Measurements from ENCODE around the gene GOLGA6L25. TPM values are rescaled to one million over a fixed set of nuclear protein-coding genes. Genes with fewer than 3 reads are reported as not detected.
"Not testable (repeated sequence)": the region's sequence is repeated elsewhere in the genome, so short reads cannot be mapped to it uniquely, and the experiment has no call there.

The GOLGA6L25 gene, protein sequence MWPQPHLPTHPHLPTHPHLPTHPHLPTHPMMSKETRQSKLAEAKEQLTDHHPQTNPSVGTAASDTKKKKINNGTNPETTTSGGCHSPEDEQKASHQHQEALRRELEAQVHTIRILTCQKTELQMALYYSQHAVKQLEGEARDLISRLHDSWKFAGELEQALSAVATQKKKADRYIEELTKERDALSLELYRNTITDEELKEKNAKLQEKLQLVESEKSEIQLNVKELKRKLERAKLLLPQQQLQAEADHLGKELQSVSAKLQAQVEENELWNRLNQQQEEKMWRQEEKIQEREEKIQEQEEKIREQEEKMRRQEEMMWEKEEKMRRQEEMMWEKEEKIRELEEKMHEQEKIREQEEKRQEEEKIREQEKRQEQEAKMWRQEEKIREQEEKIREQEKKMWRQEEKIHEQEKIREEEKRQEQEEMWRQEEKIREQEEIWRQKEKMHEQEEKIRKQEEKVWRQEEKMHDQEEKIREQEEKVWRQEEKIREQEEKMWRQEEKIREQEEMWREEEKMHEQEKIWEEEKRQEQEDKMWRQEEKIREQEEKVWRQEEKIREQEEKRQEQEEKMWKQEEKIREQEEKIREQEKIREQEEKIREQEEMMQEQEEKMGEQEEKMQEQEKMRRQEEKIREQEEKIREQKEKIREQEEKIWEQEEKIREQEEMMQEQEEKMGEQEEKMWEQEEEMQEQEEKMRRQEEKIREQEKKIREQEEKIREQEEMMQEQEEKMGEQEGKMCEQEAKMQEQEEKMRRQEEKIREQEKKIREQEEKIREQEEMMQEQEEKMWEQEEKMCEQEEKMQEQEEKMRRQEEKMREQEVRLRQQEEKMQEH
- not detected for total RNA-seq

DNA sequence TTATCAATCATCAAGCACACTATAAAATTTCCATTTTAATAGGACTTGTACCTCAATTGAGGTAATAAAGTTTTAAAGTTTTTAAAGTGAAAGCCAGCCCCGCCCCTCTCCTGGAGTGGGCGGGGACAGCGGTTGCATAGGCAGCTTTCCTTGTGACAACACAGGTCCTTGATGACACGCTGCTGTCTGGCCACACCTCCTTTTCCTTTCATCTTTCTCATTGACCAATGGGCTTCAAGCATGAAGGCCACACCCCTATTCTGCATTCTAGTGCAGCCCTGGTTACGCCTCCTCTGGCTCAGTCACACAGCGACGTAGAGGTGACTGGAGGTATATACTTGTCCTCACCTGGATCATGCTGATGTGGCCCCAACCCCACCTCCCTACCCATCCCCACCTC is at the start of gene GOLGA6L25:
GOLGA6L25 (plus strand) TSS at position 301 of the 400 bp plus-strand sequence; CDS start at position 362, 61 bp downstream.
- DNase-seq (ENCODE audit: low spot score) = not testable (repeated sequence)

DNA sequence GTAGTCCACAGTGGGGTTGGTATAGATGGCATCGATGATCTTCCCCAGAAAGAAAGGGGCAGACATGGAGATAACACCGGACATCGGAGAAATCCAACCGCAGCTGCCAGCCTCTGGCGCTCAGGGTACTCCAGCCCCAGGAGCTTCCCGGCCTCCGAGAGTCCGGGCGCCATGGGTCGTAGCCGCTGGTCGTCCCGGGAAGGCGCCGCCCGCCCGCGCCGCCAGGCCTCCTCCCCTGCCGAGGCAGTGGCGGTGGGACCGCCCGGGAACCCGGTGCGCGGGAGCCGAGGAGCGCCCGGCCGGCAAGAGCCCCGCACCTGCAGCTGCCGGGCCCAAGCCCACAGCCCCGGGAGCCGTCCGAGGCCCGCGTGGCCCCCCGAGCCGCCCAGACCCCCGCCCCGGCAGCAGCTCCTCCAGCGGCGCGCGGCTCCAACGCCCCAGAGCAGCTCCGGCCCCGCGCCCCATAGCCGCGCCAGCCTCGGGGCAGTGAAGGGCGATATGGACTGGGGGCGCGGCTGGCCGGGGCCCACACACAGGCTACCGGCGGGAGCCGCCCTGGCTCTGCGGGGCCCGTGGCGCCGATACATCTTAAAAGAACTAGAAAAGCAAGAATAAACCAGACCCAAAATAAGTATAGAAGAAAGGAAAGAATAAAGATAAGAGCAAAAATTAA is 45.0 kb upstream of the GOLGA6L25 start:
- DNase-seq (ENCODE audit: low spot score) = not testable (repeated sequence)

DNA sequence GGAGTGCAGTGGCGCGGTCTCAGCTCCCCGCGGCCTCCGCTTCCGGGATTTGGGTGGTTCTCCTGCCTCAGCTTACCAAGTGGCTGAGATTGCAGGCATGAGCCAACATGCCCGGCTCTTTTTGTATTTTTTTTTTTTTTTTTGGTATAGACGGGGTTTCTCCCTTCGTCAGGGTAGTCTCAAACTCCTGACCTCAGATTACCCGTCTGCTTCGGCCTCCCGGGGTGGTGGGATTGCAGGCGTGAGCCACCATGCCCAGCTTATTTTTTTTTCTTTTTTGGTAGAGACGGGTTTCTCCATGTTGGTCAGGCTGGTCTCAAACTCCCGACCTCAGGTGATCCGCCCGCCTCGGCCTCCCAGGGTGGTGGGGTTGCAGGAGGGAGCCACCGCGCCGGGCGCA is 39.2 kb upstream of the GOLGA6L25 start:
- DNase-seq (ENCODE audit: low spot score) = not testable (repeated sequence)

DNA sequence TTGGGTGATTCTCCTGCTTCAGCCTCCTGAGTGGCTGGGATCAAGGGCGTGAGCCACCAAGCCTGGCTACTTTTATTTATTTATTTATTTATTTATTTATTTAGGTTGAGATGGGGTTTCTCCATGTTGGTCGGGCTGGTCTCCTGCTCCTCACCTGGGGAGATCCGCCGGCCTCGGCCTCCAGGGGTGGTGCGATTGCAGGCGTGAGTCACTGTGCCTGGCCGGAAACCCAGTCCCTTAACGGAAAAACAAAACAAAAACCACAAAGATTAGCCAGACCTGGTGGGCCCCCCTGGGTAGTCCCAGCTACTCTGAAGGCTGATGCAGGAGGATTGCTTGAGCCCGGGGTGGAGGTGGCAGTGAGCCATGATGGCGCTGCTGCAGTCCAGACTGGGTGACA is 38.2 kb upstream of the GOLGA6L25 start:
- not testable (repeated sequence) for DNase-seq (ENCODE audit: low spot score)

DNA sequence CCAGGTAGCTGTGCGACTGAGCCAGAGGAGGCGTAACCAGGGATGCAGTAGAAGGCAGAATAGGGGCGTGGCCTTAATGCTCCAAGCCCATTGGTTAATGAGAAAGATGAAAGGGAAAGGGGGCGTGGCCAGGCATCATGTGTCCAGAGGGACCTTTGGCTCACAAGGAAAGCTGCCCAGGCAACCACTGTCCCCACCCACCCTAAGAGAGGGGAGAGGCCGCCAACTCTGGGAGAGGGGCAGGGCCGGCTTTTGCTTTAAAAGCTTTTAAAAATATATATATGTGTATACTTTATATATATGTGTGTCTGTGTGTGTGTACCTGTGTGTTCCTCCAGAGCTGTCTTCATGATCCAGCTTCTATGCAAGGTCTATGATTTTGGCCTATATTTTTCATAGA is 20.4 kb upstream of the GOLGA6L25 start, which contains the start of gene GOLGA8G:
GOLGA8G (minus strand) TSS at position 18 of the 400 bp plus-strand sequence. CDS start 62 bp downstream, outside the sequence.
- DNase-seq (ENCODE audit: low spot score) = not testable (repeated sequence)

DNA sequence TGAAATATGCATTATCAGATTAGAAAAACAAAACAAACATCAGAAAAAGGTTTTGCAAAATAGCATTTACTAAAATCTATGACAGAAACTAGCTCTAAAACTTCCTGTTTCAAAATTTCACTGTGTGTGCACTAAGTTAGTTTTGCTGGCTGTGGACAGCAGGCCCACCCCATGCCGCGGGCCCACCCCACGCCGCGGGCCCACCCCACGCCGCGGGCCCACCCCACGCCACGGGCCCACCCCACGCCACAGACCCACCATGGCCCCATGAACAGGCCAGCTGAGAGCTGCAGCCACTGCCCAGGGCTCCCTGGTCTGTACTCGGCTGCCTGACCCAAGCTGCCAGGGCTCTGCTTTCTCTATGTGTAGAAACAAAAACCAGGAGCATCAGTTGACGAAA is 20.0 kb downstream of the GOLGA6L25 start:
- DNase-seq (ENCODE audit: low spot score) = not testable (repeated sequence)

DNA sequence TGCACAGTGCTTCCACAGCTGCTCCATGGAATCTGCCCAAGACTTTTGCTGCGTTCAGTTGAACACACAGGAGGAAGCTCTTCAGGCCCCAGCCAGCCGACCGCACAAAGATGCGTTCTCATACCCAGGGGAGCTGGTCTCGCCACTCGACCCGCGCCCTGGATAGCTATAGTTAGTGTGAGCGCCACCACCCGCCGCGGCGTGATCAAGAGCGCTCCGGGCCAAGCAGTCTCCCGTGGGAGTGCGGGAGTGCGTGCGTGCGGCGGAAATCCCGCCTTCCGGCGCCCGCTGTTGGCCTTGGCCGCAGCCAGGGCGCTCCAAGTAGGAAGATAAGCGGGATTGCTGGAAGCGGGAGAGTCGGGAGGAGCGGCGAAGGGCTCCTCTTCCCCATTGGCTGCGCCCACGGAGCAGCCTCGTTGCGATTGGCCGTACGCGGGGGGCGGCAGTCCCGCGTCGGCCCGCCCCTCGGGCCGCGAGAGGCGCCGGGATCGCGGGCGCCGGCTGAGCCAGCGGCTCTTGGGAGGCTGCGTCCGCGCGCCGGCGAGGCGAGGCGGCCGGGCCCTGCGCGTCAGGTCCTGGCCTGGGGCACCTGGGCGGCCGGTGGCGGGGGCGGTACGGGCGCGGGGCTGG is 35.7 kb downstream of the GOLGA6L25 start:
- DNase-seq (ENCODE audit: low spot score) = not testable (repeated sequence)

DNA sequence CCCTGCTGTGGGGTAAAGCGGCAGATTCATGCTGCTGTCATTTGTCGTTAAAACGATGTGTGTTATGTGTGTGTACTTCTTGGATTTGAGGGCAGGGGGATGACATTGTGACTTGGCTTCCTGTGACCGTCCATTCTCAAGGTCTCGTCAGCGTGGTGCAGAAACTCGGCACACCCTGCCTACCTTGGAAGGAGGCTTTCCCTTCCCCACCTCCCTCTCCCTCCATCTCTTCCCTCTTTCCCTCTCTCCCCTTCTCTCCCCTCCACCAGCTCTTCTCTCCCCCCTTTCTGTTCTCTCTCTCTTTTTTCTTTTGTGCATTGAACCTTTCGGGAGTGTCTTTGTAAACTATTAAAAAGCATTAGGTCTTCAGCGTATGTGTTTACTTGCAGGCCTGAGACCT is 36.4 kb downstream of the GOLGA6L25 start:
- DNase-seq (ENCODE audit: low spot score) = not testable (repeated sequence)

DNA sequence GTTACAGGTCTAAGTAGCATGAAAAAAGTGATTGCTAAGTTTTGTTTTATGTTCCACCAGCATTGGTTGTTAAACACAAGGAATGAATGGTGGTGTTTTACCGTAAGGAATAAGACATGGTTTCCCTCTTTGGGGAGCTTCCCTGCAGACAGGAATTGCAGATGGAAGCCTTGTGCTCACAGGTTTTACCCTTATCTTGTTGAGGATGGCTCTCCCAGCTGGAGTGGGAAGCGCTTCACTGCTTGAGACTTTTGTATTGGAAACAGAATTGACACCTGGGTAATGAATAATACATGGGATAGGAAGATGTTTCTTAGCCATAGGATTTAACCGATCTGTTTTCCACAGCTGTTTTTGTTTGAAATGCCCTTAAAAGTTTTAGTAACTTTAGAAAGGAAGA is 39.0 kb downstream of the GOLGA6L25 start:
- DNase-seq (ENCODE audit: low spot score) = not testable (repeated sequence)

DNA sequence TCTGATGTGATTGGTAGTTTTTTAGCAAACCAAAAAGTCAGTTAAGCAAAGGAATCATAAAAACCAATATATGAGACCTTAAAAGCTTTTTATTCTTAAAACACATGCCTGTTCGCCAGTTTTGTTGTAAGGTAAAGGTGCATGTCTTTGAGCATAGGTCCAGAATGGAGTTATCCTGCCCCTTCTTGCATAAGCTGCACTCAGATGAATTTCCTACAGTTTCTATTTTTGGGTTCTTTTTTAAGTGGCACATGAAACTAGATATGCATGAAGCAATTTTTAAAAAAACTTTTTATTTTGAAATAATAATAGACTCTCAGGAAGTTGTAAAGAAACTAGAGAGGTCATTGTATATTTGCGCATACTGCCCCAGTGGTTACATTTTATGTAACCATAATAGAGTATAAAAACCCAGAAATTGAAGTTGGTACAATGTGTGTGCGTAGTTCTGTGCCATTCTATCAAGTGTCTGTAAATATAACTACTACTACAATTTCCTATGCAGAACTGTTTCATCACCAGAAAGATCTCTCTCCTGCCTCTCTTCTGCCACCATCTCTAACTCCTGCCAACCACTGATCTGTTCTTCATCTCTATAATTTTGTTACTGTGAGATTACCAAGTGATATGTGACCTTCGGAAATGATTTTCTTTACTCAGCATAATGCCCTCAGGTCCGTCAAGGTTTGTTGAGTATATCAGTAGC is 40.2 kb downstream of the GOLGA6L25 start:
- DNase-seq (ENCODE audit: low spot score) = not testable (repeated sequence)

DNA sequence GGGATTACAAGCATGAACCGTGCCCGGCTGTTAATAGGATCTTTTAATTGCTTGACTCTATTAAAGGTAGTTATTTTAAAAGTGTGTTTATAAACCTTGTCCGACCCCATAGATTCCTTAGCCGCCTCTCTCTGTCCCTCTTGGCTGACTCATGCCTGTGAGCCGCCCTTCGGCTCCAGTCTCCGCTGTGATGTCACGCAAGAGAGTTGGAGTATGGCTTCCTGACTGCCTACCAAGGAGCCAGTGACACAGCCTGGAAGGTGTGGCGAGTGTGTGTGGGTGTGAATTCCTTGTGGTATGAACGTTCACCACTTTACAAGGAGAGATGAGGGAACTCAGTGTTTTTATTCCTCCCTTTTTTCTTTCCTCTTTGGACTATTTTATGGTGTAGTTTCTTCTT is 44.1 kb downstream of the GOLGA6L25 start:
- not testable (repeated sequence) for DNase-seq (ENCODE audit: low spot score)

DNA sequence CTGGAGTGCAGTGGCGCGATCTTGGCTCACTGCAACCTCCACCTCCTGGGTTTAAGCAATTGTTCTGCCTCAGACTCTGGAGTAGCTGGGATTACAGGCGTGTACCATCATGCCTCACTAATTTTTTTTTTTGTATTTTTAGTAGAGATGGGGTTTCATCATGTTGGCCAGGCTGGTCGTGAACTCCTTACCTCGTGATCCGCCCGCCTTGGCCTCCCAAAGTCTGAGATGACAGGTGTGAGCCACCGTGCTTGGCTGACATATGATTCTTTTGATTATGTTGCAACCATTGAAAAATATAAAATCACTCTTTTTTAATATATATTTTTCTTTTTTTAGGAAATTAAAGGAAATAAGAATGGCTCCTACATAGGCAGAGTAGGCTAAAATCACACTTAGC is 44.8 kb downstream of the GOLGA6L25 start:
- not testable (repeated sequence) for DNase-seq (ENCODE audit: low spot score)

DNA sequence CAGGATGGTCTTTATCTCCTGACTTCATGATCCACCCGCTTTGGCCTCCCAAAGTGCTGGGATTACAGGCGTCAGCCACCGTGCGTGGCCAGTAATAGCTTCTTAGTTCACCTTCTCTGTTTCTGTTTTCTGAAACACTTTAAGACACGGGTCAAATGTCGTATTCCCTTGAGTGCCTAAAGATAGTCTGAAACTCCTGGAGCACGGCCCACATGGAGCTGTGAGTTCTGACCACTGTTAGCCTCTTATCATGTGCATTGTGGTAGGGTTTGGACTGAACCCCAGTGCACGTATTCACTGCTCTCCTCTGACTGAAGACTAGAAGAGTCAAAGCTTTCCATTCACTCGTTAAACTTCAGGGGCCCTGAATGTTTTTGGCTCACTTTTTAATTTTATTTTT is 48.8 kb downstream of the GOLGA6L25 start:
- DNase-seq (ENCODE audit: low spot score) = not testable (repeated sequence)

Other genes with a start within 250 kb of the GOLGA6L25 start
- 55.9 TPM for gene HERC2, start 231.4 kb upstream of the GOLGA6L25 start, total RNA-seq
- not detected for gene GOLGA6L24, start 195.5 kb upstream of the GOLGA6L25 start, total RNA-seq
- gene GOLGA8F, start 174.9 kb upstream of the GOLGA6L25 start, total RNA-seq = not detected
- not detected for gene GOLGA8G, start 20.6 kb upstream of the GOLGA6L25 start, total RNA-seq
- 2.8 TPM for gene GOLGA8M, start 158.9 kb downstream of the GOLGA6L25 start, total RNA-seq

Measured in mucosa of gallbladder (tissue), 1 donor.